Activated T-cell treated with anti-CD3 and anti-CD28 coated beads, Interleukin-2, amount 50 U/mL, for 72 hours (primary cell): ENCODE measurements around the gene L3MBTL1. TPM values are rescaled to one million over a fixed set of nuclear protein-coding genes. Genes with fewer than 3 reads are reported as not detected.
A peak's percentile ranks its signal among the peaks of the same experiment; 100 is the strongest.

Experiments
- ATAC-seq, 2 donors: fragments of 150-1000 bp; cut with Tn5 transposase; replicated peaks in 1 of 2; 2 replicates each; pipeline ENCODE4 v1.10.0; 2021; ENCODE audit warnings: moderate library complexity in 2 of 2, mild to moderate bottlenecking in 1 of 2
- DNase-seq, 2 donors: peaks; one replicate each; pipeline ENCODE4 v3.0.0; 2021 to 2022; ENCODE audit warnings: mixed read lengths in 1 of 2
- H3K27ac Mint-ChIP-seq: one replicate; pipeline ENCODE4 v1.8.0; 2022; ENCODE audit warnings: mild to moderate bottlenecking, moderate library complexity, mixed read lengths
- H3K27me3 Mint-ChIP-seq: one replicate; pipeline ENCODE4 v1.8.0; 2022; ENCODE audit warnings: low read depth, mixed read lengths
- H3K36me3 Mint-ChIP-seq, 2 donors: one replicate each; pipeline ENCODE4 v1.8.0; 2022; ENCODE audit warnings: mixed read lengths in 2 of 2, mild to moderate bottlenecking in 1 of 2; ENCODE audit not compliant: insufficient read depth in 2 of 2
- H3K4me1 Mint-ChIP-seq: one replicate; pipeline ENCODE4 v1.8.0; 2022; ENCODE audit warnings: low read depth, mixed read lengths
- H3K4me3 Mint-ChIP-seq, 2 donors: one replicate each; pipeline ENCODE4 v1.8.0; 2022; ENCODE audit warnings: mild to moderate bottlenecking in 2 of 2, mixed read lengths in 2 of 2, moderate library complexity in 2 of 2
- H3K9me3 Mint-ChIP-seq, 2 donors: one replicate each; pipeline ENCODE4 v1.8.0; 2022; ENCODE audit warnings: mixed read lengths in 2 of 2
- total RNA-seq, 2 donors: library from RNA; stranded (reverse); gene quantifications; one replicate each; pipeline ENCODE4 v1.2.3, GENCODE V29; 2022

The L3MBTL1 gene
- total RNA-seq, 2 donors from 2014 or later: 17.7 to 20.2 TPM

GRCh38 chr20:43513931-43514647 is 6.6 kb downstream of the L3MBTL1 start:
- Mint-ChIP-seq H3K4me1 (peaks cover 11% of the 10 kb centered on the region), H3K36me3 (peaks cover 3 to 6% of the 10 kb centered on the region in 2 donors), H3K27ac (peak overlapping the region; percentile 95), H3K27me3 (peaks cover 4% of the 10 kb centered on the region), H3K9me3 (no peaks in the 10 kb centered on the region), H3K4me3 (peak overlapping the region; percentile 97 to 99)
- peak; percentile 93 to 97 for DNase-seq
- peak; percentile 91 for ATAC-seq

- ATAC-seq: peak; percentile 30 to 31
- DNase-seq: no peak
- H3K27me3 Mint-ChIP-seq: no peaks in the 10 kb centered on the region
- H3K4me3 Mint-ChIP-seq: peak overlapping the region; percentile 97 to 99
- peaks cover 3 to 6% of the 10 kb centered on the region in 2 donors for H3K36me3 Mint-ChIP-seq
- H3K27ac Mint-ChIP-seq: peak overlapping the region; percentile 95
- H3K9me3 Mint-ChIP-seq: no peaks in the 10 kb centered on the region
- peaks cover 11% of the 10 kb centered on the region for H3K4me1 Mint-ChIP-seq
These were observed 7.1 kb downstream of the L3MBTL1 start for GRCh38 chr20:43514648-43514999.

GRCh38 chr20:43515628-43516027 is 8.1 kb downstream of the L3MBTL1 start:
- DNase-seq (no peak), ATAC-seq (no peak)
- H3K36me3 Mint-ChIP-seq: peaks cover 3 to 6% of the 10 kb centered on the region in 2 donors
- H3K27ac Mint-ChIP-seq: no peak overlapping the region
- H3K27me3 Mint-ChIP-seq: no peaks in the 10 kb centered on the region
- H3K9me3 Mint-ChIP-seq: no peaks in the 10 kb centered on the region
- peaks cover 11% of the 10 kb centered on the region for H3K4me1 Mint-ChIP-seq
- H3K4me3 Mint-ChIP-seq: peak overlapping the region; percentile 97 to 99

- H3K9me3 Mint-ChIP-seq: no peaks in the 10 kb centered on the region
- H3K27ac Mint-ChIP-seq: no peak overlapping the region
- peaks cover 11% of the 10 kb centered on the region for H3K4me1 Mint-ChIP-seq
- peaks cover 3 to 6% of the 10 kb centered on the region in 2 donors for H3K36me3 Mint-ChIP-seq
- DNase-seq (no peak), ATAC-seq (no peak)
- no peaks in the 10 kb centered on the region for H3K27me3 Mint-ChIP-seq
- no peak overlapping the region for H3K4me3 Mint-ChIP-seq
These were observed 8.8 kb downstream of the L3MBTL1 start for GRCh38 chr20:43516251-43516824.

- Mint-ChIP-seq H3K36me3 (peaks cover 0 to 3% of the 10 kb centered on the region in 2 donors), H3K4me1 (peaks cover 11% of the 10 kb centered on the region), H3K9me3 (no peaks in the 10 kb centered on the region), H3K27ac (no peak overlapping the region), H3K27me3 (no peaks in the 10 kb centered on the region), H3K4me3 (no peak overlapping the region)
- ATAC-seq: no peak
- DNase-seq: no peak
These were observed 12.7 kb downstream of the L3MBTL1 start for GRCh38 chr20:43520074-43520630.

- H3K27ac Mint-ChIP-seq: no peak overlapping the region
- H3K36me3 Mint-ChIP-seq: peaks cover 1 to 2% of the 10 kb centered on the region in 2 donors
- H3K4me3 Mint-ChIP-seq: no peak overlapping the region
- H3K9me3 Mint-ChIP-seq: no peaks in the 10 kb centered on the region
- DNase-seq (no peak), ATAC-seq (no peak)
- H3K27me3 Mint-ChIP-seq: no peaks in the 10 kb centered on the region
- H3K4me1 Mint-ChIP-seq: no peaks in the 10 kb centered on the region
These were observed 17.5 kb downstream of the L3MBTL1 start for GRCh38 chr20:43525021-43525420.

- DNase-seq (no peak), ATAC-seq (no peak)
- Mint-ChIP-seq H3K4me1 (no peaks in the 10 kb centered on the region), H3K27ac (no peak overlapping the region), H3K36me3 (peaks cover 1 to 2% of the 10 kb centered on the region in 2 donors), H3K27me3 (no peaks in the 10 kb centered on the region), H3K4me3 (no peak overlapping the region), H3K9me3 (no peaks in the 10 kb centered on the region)
These were observed 20.9 kb downstream of the L3MBTL1 start for GRCh38 chr20:43528258-43528875.

GRCh38 chr20:43529051-43529450 is 21.6 kb downstream of the L3MBTL1 start:
- Mint-ChIP-seq H3K27ac (no peak overlapping the region), H3K4me1 (no peaks in the 10 kb centered on the region), H3K36me3 (peaks cover 1 to 2% of the 10 kb centered on the region in 2 donors), H3K4me3 (no peak overlapping the region), H3K27me3 (no peaks in the 10 kb centered on the region), H3K9me3 (no peaks in the 10 kb centered on the region)
- DNase-seq: no peak
- ATAC-seq: no peak

- Mint-ChIP-seq H3K36me3 (peaks cover 0 to 2% of the 10 kb centered on the region in 2 donors), H3K9me3 (no peaks in the 10 kb centered on the region), H3K27ac (no peak overlapping the region), H3K4me3 (no peak overlapping the region), H3K4me1 (no peaks in the 10 kb centered on the region), H3K27me3 (no peaks in the 10 kb centered on the region)
- DNase-seq: no peak
- ATAC-seq: no peak
These were observed 22.1 kb downstream of the L3MBTL1 start for GRCh38 chr20:43529457-43530153.

GRCh38 chr20:43530321-43531090 is 23.0 kb downstream of the L3MBTL1 start:
- peaks cover 0 to 2% of the 10 kb centered on the region in 2 donors for H3K36me3 Mint-ChIP-seq
- ATAC-seq (no peak), DNase-seq (no peak)
- no peaks in the 10 kb centered on the region for H3K4me1 Mint-ChIP-seq
- no peak overlapping the region for H3K27ac Mint-ChIP-seq
- no peak overlapping the region for H3K4me3 Mint-ChIP-seq
- H3K9me3 Mint-ChIP-seq: no peaks in the 10 kb centered on the region
- no peaks in the 10 kb centered on the region for H3K27me3 Mint-ChIP-seq

- peaks cover 0 to 2% of the 10 kb centered on the region in 2 donors for H3K36me3 Mint-ChIP-seq
- DNase-seq (no peak), ATAC-seq (no peak)
- no peak overlapping the region for H3K4me3 Mint-ChIP-seq
- no peak overlapping the region for H3K27ac Mint-ChIP-seq
- no peaks in the 10 kb centered on the region for H3K27me3 Mint-ChIP-seq
- no peaks in the 10 kb centered on the region for H3K4me1 Mint-ChIP-seq
- no peaks in the 10 kb centered on the region for H3K9me3 Mint-ChIP-seq
These were observed 23.6 kb downstream of the L3MBTL1 start for GRCh38 chr20:43531091-43531443.

GRCh38 chr20:43532416-43533055 is 25.0 kb downstream of the L3MBTL1 start:
- ATAC-seq (no peak), DNase-seq (no peak)
- Mint-ChIP-seq H3K27me3 (no peaks in the 10 kb centered on the region), H3K27ac (no peak overlapping the region), H3K9me3 (no peaks in the 10 kb centered on the region), H3K4me3 (no peak overlapping the region), H3K4me1 (no peaks in the 10 kb centered on the region), H3K36me3 (peaks cover 0 to 2% of the 10 kb centered on the region in 2 donors)
